WI38 (cell line): Measurements from ENCODE around the gene ALDH1L2.

Experiments
- H3K4me3 ChIP-seq: 2 replicates; pipeline ENCODE4 v1.5.1; 2011; ENCODE audit warnings: low read depth, mild to moderate bottlenecking, control low read depth, low read length
- CTCF ChIP-seq: IDR thresholded peaks from 2 replicates; pipeline ENCODE4 v1.5.1; 2012; ENCODE audit warnings: low read depth, mild to moderate bottlenecking, control low read depth, low read length

Gene ALDH1L2

DNA sequence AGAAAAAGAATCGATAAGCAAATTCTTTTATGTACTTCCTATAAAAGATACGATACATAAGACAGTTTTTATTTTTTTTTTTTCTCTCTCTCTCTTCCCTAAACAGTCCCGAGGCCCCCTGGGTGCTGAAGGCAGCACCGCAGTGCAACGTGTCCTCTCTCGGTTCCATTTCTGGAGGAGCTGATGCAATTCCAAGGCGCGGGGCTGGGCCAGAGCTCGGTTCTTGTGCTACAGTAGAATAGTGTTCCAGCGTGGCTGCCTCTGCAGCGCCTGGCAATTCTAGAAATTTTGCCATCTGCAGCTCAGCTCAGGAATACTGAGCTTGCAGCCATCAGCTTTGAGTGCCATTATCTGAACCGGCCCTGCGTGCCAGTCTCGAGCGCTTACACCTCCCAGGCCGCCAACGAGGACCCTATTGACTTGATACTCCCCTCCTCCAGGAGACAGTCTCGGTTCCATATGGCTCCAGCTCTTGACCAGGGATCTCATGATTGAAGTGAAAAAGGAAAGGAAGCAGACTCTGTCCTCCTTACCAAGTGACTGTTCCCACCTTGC lies 630 bp downstream of the ALDH1L2 start:
- H3K4me3 ChIP-seq = peak overlapping the region; percentile 77

DNA sequence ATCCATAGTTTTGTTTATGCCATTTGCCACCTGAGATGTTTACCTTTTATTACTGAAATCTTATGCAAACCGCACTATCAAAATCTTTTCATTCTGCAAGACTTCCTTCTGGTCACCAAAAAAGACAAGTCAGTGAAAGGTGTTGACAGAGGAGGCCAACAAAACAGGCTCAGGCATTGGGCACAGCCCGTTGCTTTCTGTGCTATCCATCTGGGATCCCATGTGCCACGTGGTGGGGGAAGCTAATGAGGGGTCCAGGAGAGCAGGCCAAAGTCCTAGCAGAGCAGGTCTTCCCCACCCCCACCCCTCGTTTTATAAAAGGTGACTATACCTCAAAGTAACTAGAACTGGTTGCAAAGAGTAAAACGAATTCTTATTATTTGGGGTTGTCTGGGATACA lies 1.2 kb downstream of the ALDH1L2 start:
- peak overlapping the region; percentile 77 for H3K4me3 ChIP-seq
- TF ChIP-seq CTCF = no peak

More for the DNA sequence above, 630 bp downstream of the ALDH1L2 start:
- peak; percentile 10; the same call in 1 of the 2 replicates for TF ChIP-seq CTCF

GRCh38 chr12:105078712-105079570 lies 5.3 kb downstream of the ALDH1L2 start:
- TF ChIP-seq CTCF = no peak
- H3K4me3 ChIP-seq = no peak overlapping the region

- TF ChIP-seq CTCF = no peak
- H3K4me3 ChIP-seq = no peak overlapping the region
These were observed 6.8 kb downstream of the ALDH1L2 start for GRCh38 chr12:105077435-105077834.

DNA sequence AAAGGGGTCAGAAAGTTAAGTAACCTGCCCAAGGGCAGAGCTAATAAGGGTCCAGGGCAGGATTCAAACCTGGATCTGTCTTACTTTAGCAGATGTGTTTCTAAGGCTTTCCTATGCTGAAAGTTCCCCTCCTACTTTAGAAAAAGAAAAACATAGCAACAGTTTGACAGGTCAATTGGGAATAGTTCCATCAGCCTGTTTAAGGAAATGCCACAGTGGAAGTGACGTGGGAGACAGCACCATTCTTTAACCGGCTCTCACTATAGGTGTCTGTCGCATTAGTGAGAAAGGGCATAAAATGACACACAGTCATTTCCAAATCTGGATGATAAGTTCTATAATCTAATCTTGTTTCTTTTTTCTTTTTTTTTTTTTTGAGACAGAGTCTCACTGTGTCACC lies 7.3 kb downstream of the ALDH1L2 start:
- no peak for TF ChIP-seq CTCF
- no peak overlapping the region for H3K4me3 ChIP-seq

GRCh38 chr12:105076098-105076497 lies 8.2 kb downstream of the ALDH1L2 start:
- H3K4me3 ChIP-seq = no peak overlapping the region
- no peak for TF ChIP-seq CTCF

- TF ChIP-seq CTCF = no peak
- no peak overlapping the region for H3K4me3 ChIP-seq
These were observed 11.3 kb downstream of the ALDH1L2 start for GRCh38 chr12:105072888-105073488.
